ENCODE measurements around the gene SIPA1L3.

- TF ChIP-seq EZH2 (IDR thresholded peaks at IDR 0.05; ENCODE audit: borderline replicate concordance, low read length) = no peak
- no peak for TF ChIP-seq CTCF (IDR thresholded peaks at IDR 0.05; ENCODE audit: low read length)
These were observed 215.5 kb downstream of the SIPA1L3 start for GRCh38 chr19:38122402-38123093.

Measured in OCI-LY1 (cell line).